K562 (cell line): Measurements from ENCODE around the gene ELFN2. TPM values are rescaled to one million over a fixed set of nuclear protein-coding genes. Genes with fewer than 3 reads are reported as not detected.

Experiments used
- ATAC-seq: fragments of 200-7000 bp; cut with Tn5 transposase; 3 replicates; pipeline ENCODE4 v1.9.1; 2020; ENCODE audit warnings: moderate library complexity
- BruUV-seq: library from RNA; stranded (reverse); fragments of 400-500 nt; replicated peaks from 2 replicates; lab custom pipeline; 2021; lab: Mats Ljungman, UMichigan
- CTCF ChIA-PET: fragments of 300-600 bp; formaldehyde crosslinking; extraction: SDS; loops from one replicate; lab custom pipeline; 2021; ENCODE audit warnings: low intra/inter-chr PET ratio; lab: Yijun Ruan, JAX
- POLR2A ChIA-PET: fragments of 300-600, 350-650 bp; sonication (Branson Sonifier 250); formaldehyde crosslinking; extraction: SDS; loops from one replicate; lab custom pipeline; 2021; ENCODE audit warnings: antibody characterized with exemption, inconsistent platforms; lab: Yijun Ruan, JAX
- DNase-seq, 4 experiments: peaks; one replicate each; pipeline versions ENCODE4 v3.0.0 to v3.0.0-alpha.2; 2011 to 2018; ENCODE audit warnings: low spot score in 3 of 4, mixed read lengths in 3 of 4; ENCODE audit errors: extremely low read depth in 1 of 4
- FAIRE-seq: peaks from 2 replicates; lab custom pipeline; 2011; peaks lifted over from hg19 to GRCh38; lab: Jason Lieb, UNC
- H2AFZ ChIP-seq: 2 replicates; pipeline ENCODE4 v1.6.0; 2011; ENCODE audit warnings: low read depth, low read length, control low read depth, inconsistent platforms
- H3K27ac ChIP-seq: fragments of 200-600 bp; 3 replicates; pipeline ENCODE4 v1.8.0; 2011; ENCODE audit warnings: low read depth, mild to moderate bottlenecking, control low read depth, inconsistent platforms, low read length, moderate library complexity, mixed read lengths; ENCODE audit errors: extremely low read depth
- H3K27me3 ChIP-seq, 2 experiments: fragments of 300-600 bp in 1 of 2; 2 replicates in 1 of 2; 3 replicates in 1 of 2; pipeline versions ENCODE4 v1.6.0 to v1.8.0; 2011; ENCODE audit warnings: inconsistent platforms in 2 of 2, low read length in 2 of 2, mild to moderate bottlenecking in 1 of 2, mixed read lengths in 1 of 2, moderate library complexity in 1 of 2; ENCODE audit not compliant: control insufficient read depth in 2 of 2, insufficient read depth in 2 of 2
- H3K36me3 ChIP-seq: fragments of 300-600 bp; 3 replicates; pipeline ENCODE4 v1.8.0; 2011; ENCODE audit warnings: mild to moderate bottlenecking, low read length, inconsistent platforms; ENCODE audit not compliant: control insufficient read depth, insufficient read depth
- H3K4me1 ChIP-seq, 2 experiments: fragments of 200-600 bp in 1 of 2; replicated peaks in 1 of 2; 2 replicates in 1 of 2; 3 replicates in 1 of 2; pipeline versions ENCODE4 v1.5.1 to v1.8.0; 2011; ENCODE audit warnings: inconsistent platforms in 2 of 2, low read length in 2 of 2, mild to moderate bottlenecking in 1 of 2, mixed read lengths in 1 of 2, moderate library complexity in 1 of 2; ENCODE audit not compliant: control insufficient read depth in 2 of 2, insufficient read depth in 2 of 2
- H3K4me2 ChIP-seq: 2 replicates; pipeline ENCODE4 v1.6.1; 2011; ENCODE audit warnings: low read length, control low read depth, inconsistent platforms, mixed read lengths; ENCODE audit not compliant: insufficient read depth
- H3K4me3 ChIP-seq: fragments of 200-600 bp; sonication (generic), shearing (Covaris generic); 2 replicates; pipeline ENCODE4 v1.5.1; 2016; ENCODE audit warnings: control low read depth, inconsistent platforms
- H3K79me2 ChIP-seq: fragments of 200-600 bp; 3 replicates; pipeline ENCODE4 v1.8.0; 2011; ENCODE audit warnings: low read length, inconsistent platforms; ENCODE audit not compliant: control insufficient read depth, insufficient read depth
- H3K9ac ChIP-seq, 2 experiments: 2 replicates each; pipeline versions ENCODE4 v1.6.0 to v1.6.1; 2011; ENCODE audit warnings: low read depth in 2 of 2, low read length in 2 of 2, control low read depth in 1 of 2, inconsistent platforms in 1 of 2, mild to moderate bottlenecking in 1 of 2, mixed read lengths in 1 of 2; ENCODE audit not compliant: insufficient read depth in 1 of 2
- H3K9me1 ChIP-seq: one replicate; pipeline ENCODE4 v1.6.0; 2011; ENCODE audit warnings: inconsistent platforms, mild to moderate bottlenecking, low read length, moderate library complexity; ENCODE audit not compliant: control insufficient read depth, insufficient read depth
- H3K9me3 ChIP-seq: replicated peaks from 2 replicates; pipeline ENCODE4 v1.5.1; 2011; ENCODE audit warnings: low read depth, low read length, inconsistent platforms; ENCODE audit not compliant: control insufficient read depth, insufficient read depth
- H4K20me1 ChIP-seq: replicated peaks from 2 replicates; pipeline ENCODE4 v1.6.1; 2011; ENCODE audit warnings: low read length, inconsistent platforms, mixed read lengths; ENCODE audit not compliant: control insufficient read depth, insufficient read depth
- ARNT ChIP-seq, 2 experiments: fragments of 450-650 bp; IDR thresholded peaks; 2 replicates each; pipeline ENCODE4 v1.6.1; 2016; ENCODE audit warnings: mild to moderate bottlenecking in 1 of 2
- CEBPB ChIP-seq: fragments of 450-650 bp; IDR thresholded peaks from 2 replicates; pipeline ENCODE4 v1.6.1; 2016; ENCODE audit warnings: missing genetic modification characterization, missing compliant biosample characterization
- E2F4 ChIP-seq: sonication (generic); formaldehyde crosslinking; IDR thresholded peaks from 2 replicates; pipeline ENCODE4 v1.8.0; 2022; ENCODE audit warnings: mild to moderate bottlenecking, low read depth, missing genetic modification reagents
- HNRNPUL1 ChIP-seq: fragments of 200-400 bp; formaldehyde crosslinking; IDR thresholded peaks from 2 replicates; pipeline ENCODE4 v1.6.1; 2017; ENCODE audit warnings: low read length
- HOMEZ ChIP-seq: fragments of 250-450 bp; sonication (Bioruptor Pico); IDR thresholded peaks from 2 replicates; pipeline ENCODE4 v1.4.0; 2020; ENCODE audit warnings: mild to moderate bottlenecking, moderate library complexity
- MTA3 ChIP-seq: fragments of 450-650 bp; formaldehyde crosslinking; IDR thresholded peaks from 2 replicates; pipeline ENCODE4 v1.6.1; 2017; ENCODE audit warnings: mild to moderate bottlenecking, borderline replicate concordance
- NFIC ChIP-seq: fragments of 450-650 bp; IDR thresholded peaks from 2 replicates; pipeline ENCODE4 v1.6.1; 2017; ENCODE audit warnings: mild to moderate bottlenecking, inconsistent platforms
- NR2C2 ChIP-seq, 2 experiments: fragments of 200-800 bp in 1 of 2; sonication (Bioruptor generic) in 1 of 2; sonication (generic) in 1 of 2; formaldehyde crosslinking in 1 of 2; IDR thresholded peaks; 2 replicates each; pipeline versions ENCODE4 v1.6.1 to v1.8.0; 2016 to 2022; ENCODE audit warnings: mild to moderate bottlenecking in 1 of 2, missing compliant biosample characterization in 1 of 2, missing genetic modification characterization in 1 of 2, missing genetic modification reagents in 1 of 2
- SOX6 ChIP-seq: fragments of 450-650 bp; IDR thresholded peaks from 2 replicates; pipeline ENCODE4 v1.6.1; 2014; ENCODE audit warnings: mild to moderate bottlenecking
- YBX1 ChIP-seq: fragments of 450-650 bp; IDR thresholded peaks from 2 replicates; pipeline ENCODE4 v1.7.1; 2016; ENCODE audit warnings: mild to moderate bottlenecking
- ZNF668 ChIP-seq: fragments of 250-450 bp; sonication (Bioruptor Pico); IDR thresholded peaks from 2 replicates; pipeline ENCODE4 v1.8.0; 2022; ENCODE audit warnings: mild to moderate bottlenecking, inconsistent platforms
- WGBS: fragments of 100-300 bp; shearing (Covaris generic); methylation state at CpG from one replicate; pipeline ENCODE4 v1.1.6; 2016; ENCODE audit warnings: low coverage, mixed read lengths; ENCODE audit not compliant: insufficient coverage; ENCODE audit errors: missing lambda C conversion rate; 5-methylcytosine and 5-hydroxymethylcytosine counted together
- in situ Hi-C: fragments of 300-500 bp; cut with MboI; formaldehyde crosslinking; loops from 4 replicates; pipeline ENCODE4 v1.15.0; 2018; ENCODE audit warnings: inconsistent platforms, mixed read lengths
- intact Hi-C: fragments of 100-400 bp; cut with micrococcal nuclease; formaldehyde crosslinking; loops from 2 replicates; pipeline ENCODE4 v1.14.2; 2022
- polyA plus RNA-seq, 8 experiments: library from polyadenylated mRNA; depleted of rRNA in 4 of 8; stranded (reverse) in 5 of 8; unstranded in 3 of 8; fragments of >200 nt; fragmentation: Nextera tagmentation in 2 of 8; fragmentation: Illumina TruSeq in 1 of 8; extraction: Ambion mirVana in 2 of 8; extraction: Trizol in 1 of 8; gene quantifications; 2 replicates each; pipeline versions ENCODE4 v1.2.1 to v1.2.3, GENCODE V29; 2011 to 2014; ENCODE audit warnings: inconsistent platforms in 1 of 8, missing spikeins in 1 of 8
- total RNA-seq, 7 experiments: library from RNA; depleted of rRNA in 6 of 7; stranded (reverse); fragments of >200 nt in 6 of 7; fragmentation: Illumina TruSeq in 2 of 7; extraction: Trizol in 2 of 7; gene quantifications; 2 replicates each; pipeline versions ENCODE4 v1.2.1 to v1.2.3, GENCODE V29; 2011 to 2021; ENCODE audit warnings: low replicate concordance in 1 of 7
- TF ChIP-seq, protein P1 (sequence below): fragments of 450-650 bp; IDR thresholded peaks from 2 replicates; pipeline ENCODE4 v1.6.1; 2017; ENCODE audit warnings: antibody characterized with exemption
- TF ChIP-seq, protein P2 (sequence below): fragments of 450-650 bp; IDR thresholded peaks from 2 replicates; pipeline ENCODE4 v1.6.1; 2016; ENCODE audit warnings: missing biosample characterization, missing genetic modification characterization

Gene ELFN2
- total and polyA plus RNA-seq, 9 of the 15 experiments (the other 6 are each of a cell fraction or from before 2014, with no cell fraction given): not detected

DNA sequence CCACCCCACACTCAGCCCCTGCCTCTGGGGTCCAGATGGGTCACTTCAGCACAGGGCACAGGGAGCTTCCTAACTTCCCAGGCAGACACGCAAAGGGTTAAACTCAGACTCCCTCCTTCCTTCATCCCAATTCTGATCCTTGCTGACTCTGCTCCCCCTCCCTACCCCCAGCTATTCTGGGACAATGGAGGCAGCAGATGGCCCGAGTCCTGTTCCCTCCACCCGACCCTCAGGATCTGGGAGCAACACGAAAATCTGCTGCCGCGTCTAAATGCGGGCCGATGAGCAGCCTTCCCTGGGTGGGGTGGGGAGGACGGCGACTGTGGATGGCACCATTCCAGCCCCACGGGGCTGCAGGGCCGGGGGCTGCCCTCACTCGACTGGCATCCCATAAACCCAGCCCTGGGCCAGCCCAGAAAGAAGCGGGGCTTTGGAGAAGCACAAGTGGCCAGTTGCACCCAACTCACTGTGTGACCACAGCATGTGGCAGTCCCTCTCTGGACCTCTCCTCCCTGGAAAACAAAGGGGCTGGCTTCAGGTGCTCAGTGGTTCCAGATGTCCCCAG, 40.2 kb upstream of the ELFN2 start (continued):
- no peak for TF ChIP-seq HNRNPUL1
- TF ChIP-seq, protein P1, sequence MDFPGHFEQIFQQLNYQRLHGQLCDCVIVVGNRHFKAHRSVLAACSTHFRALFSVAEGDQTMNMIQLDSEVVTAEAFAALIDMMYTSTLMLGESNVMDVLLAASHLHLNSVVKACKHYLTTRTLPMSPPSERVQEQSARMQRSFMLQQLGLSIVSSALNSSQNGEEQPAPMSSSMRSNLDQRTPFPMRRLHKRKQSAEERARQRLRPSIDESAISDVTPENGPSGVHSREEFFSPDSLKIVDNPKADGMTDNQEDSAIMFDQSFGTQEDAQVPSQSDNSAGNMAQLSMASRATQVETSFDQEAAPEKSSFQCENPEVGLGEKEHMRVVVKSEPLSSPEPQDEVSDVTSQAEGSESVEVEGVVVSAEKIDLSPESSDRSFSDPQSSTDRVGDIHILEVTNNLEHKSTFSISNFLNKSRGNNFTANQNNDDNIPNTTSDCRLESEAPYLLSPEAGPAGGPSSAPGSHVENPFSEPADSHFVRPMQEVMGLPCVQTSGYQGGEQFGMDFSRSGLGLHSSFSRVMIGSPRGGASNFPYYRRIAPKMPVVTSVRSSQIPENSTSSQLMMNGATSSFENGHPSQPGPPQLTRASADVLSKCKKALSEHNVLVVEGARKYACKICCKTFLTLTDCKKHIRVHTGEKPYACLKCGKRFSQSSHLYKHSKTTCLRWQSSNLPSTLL: no peak

- Histone ChIP-seq H3K79me2 (no peaks in the 10 kb centered on the region), H2AFZ (no peak overlapping the region), H4K20me1 (no peaks in the 10 kb centered on the region), H3K27me3 (peaks cover 0 to 35% of the 10 kb centered on the region in 2 experiments; a peak in 2 of 5 replicates), H3K9me1 (no peaks in the 10 kb centered on the region), H3K4me1 (no peaks in the 10 kb centered on the region), H3K4me2 (no peak overlapping the region), H3K9ac (no peak overlapping the region), H3K9me3 (no peaks in the 10 kb centered on the region), H3K36me3 (no peaks in the 10 kb centered on the region), H3K27ac (no peak overlapping the region), H3K4me3 (no peak overlapping the region)
- DNase-seq: no peak
- CTCF ChIA-PET: interaction anchor here (0.6 kb wide), 1 partner anchor 184 kb away, joined by 3 read pairs; no protein-coding TSS in a partner anchor
- POLR2A ChIA-PET: interaction anchor here (0.9 kb wide), 1 partner anchor 16 kb away, joined by 3 read pairs; no protein-coding TSS in a partner anchor
- FAIRE-seq: no peak
- ATAC-seq: no peak
- no TSS peak for BruUV-seq
- in situ Hi-C loops (no loop called here), intact Hi-C loops (no loop called here)
- 0% methylated on average over 3 of the region's 4 CpGs for WGBS
- TF ChIP-seq CEBPB (tag) (no peak), ARNT (IDR thresholded peaks at IDR 0.05) (no peak), NFIC (no peak), NR2C2 (CRISPR knock-in tag; IDR thresholded peaks at IDR 0.05) (no peak), NR2C2 (tag; IDR thresholded peaks at IDR 0.05) (no peak), SOX6 (no peak), MTA3 (no peak), ZNF668 (CRISPR knock-in tag) (no peak), YBX1 (no peak), HOMEZ (CRISPR knock-in tag) (no peak), E2F4 (no peak)
- TF ChIP-seq, protein P2, sequence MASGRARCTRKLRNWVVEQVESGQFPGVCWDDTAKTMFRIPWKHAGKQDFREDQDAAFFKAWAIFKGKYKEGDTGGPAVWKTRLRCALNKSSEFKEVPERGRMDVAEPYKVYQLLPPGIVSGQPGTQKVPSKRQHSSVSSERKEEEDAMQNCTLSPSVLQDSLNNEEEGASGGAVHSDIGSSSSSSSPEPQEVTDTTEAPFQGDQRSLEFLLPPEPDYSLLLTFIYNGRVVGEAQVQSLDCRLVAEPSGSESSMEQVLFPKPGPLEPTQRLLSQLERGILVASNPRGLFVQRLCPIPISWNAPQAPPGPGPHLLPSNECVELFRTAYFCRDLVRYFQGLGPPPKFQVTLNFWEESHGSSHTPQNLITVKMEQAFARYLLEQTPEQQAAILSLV (tag): no peak
Observed at GRCh38 chr22:37464181-37464580, 36.9 kb upstream of the ELFN2 start.
